ENCODE data around the gene LAMA3. TPM values are rescaled to one million over a fixed set of nuclear protein-coding genes. Genes with fewer than 3 reads are reported as not detected.

Gene LAMA3
- total RNA-seq, 1 donor from 2014 or later = 69.8 TPM

GRCh38 chr18:23900994-23901393, 211.7 kb downstream of the LAMA3 start:
- TF ChIP-seq, protein P1, sequence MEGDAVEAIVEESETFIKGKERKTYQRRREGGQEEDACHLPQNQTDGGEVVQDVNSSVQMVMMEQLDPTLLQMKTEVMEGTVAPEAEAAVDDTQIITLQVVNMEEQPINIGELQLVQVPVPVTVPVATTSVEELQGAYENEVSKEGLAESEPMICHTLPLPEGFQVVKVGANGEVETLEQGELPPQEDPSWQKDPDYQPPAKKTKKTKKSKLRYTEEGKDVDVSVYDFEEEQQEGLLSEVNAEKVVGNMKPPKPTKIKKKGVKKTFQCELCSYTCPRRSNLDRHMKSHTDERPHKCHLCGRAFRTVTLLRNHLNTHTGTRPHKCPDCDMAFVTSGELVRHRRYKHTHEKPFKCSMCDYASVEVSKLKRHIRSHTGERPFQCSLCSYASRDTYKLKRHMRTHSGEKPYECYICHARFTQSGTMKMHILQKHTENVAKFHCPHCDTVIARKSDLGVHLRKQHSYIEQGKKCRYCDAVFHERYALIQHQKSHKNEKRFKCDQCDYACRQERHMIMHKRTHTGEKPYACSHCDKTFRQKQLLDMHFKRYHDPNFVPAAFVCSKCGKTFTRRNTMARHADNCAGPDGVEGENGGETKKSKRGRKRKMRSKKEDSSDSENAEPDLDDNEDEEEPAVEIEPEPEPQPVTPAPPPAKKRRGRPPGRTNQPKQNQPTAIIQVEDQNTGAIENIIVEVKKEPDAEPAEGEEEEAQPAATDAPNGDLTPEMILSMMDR (conservative IDR thresholded peaks at IDR 0.05; ENCODE audit: low read depth, low read length) = no peak
- no peak overlapping the region for H3K4me3 ChIP-seq (ENCODE audit: low read depth, low read length)
- no peak for DNase-seq (ENCODE audit: low read depth)

DNA sequence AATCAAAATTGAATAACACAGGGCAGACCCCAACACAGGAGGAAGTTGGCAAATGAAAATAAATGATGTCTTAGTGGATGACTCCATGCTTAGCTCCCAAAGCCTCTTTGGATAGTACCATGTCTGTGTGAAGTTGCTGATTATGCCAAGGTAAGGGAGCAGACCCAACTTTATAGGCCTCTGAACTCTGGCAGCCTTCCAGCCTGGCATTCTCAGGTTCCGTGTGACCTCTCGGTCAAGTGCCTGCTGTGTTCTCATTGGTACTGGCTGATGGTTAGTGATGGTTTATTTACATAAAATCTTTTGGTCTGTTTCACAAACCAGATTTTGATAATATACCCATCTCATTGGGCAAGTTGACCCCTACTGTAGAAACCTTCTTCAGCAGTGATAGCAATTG, 213.1 kb downstream of the LAMA3 start:
- DNase-seq (ENCODE audit: low read depth) = no peak
- H3K4me3 ChIP-seq (ENCODE audit: low read depth, low read length) = no peak overlapping the region
- TF ChIP-seq, protein P1 (conservative IDR thresholded peaks at IDR 0.05; ENCODE audit: low read depth, low read length) = no peak

DNA sequence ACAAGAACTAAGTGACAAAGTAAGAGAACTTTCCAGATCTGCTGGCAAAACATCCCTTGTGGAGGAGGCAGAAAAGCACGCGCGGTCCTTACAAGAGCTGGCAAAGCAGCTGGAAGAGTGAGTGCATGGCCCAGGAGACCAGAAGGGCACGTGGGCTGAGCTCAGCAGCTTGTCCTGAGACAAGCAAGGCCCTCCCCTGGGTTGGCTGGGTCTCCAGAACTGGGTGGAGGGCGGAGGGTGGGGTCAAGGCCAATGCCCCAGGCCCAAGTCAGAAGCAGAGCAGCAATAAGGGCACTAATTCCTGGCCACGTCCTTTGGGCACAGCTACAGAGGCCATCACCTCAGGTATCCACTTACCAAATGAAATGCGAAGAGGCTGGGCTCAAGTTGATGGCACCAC, 214.7 kb downstream of the LAMA3 start:
- no peak for DNase-seq (ENCODE audit: low read depth)
- TF ChIP-seq, protein P1 (conservative IDR thresholded peaks at IDR 0.05; ENCODE audit: low read depth, low read length) = no peak
- no peak overlapping the region for H3K4me3 ChIP-seq (ENCODE audit: low read depth, low read length)

DNA sequence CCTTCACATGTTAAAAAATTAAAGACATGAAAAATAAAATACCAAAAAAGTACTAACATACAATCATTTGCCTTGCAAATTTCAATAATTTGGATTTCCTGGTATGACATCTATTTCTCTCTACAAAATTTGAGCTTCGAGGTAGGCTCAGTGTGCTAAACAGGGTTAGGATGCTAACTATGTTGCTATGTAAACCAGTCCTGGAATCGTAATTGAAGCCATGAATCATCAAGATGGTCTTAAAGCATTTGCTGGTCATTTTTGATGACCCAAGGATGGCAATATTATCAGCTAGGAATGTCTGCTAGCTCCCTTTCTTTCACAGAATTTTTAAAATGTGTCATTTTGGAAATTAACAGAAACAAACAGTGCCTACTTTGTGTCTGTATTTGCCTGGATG, 217.4 kb downstream of the LAMA3 start:
- TF ChIP-seq, protein P1 (conservative IDR thresholded peaks at IDR 0.05; ENCODE audit: low read depth, low read length) = no peak
- no peak overlapping the region for H3K4me3 ChIP-seq (ENCODE audit: low read depth, low read length)
- no peak for DNase-seq (ENCODE audit: low read depth)

DNA sequence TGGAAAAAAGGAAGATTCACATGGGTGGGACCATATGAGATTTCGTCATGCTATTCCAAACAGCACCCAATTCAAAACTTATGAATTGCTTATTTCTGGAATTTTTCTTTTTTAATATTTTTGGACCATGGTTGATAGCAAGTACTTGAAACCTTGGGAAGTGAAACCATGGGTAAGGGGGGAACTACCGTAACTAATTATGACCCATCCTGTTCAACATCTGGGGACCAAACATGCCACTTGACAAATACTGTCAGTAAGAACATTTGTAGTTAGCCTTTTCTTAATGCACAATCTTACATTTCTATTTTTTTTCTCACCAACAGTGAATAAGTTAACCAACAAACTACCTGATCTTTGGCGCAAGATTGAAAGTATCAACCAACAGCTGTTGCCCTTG, 219.6 kb downstream of the LAMA3 start:
- DNase-seq (ENCODE audit: low read depth) = no peak
- no peak overlapping the region for H3K4me3 ChIP-seq (ENCODE audit: low read depth, low read length)
- TF ChIP-seq, protein P1 (conservative IDR thresholded peaks at IDR 0.05; ENCODE audit: low read depth, low read length) = no peak

GRCh38 chr18:23910032-23910431, 220.8 kb downstream of the LAMA3 start:
- H3K4me3 ChIP-seq (ENCODE audit: low read depth, low read length) = no peak overlapping the region
- DNase-seq (ENCODE audit: low read depth) = no peak
- TF ChIP-seq, protein P1 (conservative IDR thresholded peaks at IDR 0.05; ENCODE audit: low read depth, low read length) = no peak

- H3K4me3 ChIP-seq (ENCODE audit: low read depth, low read length) = no peak overlapping the region
- TF ChIP-seq, protein P1 (conservative IDR thresholded peaks at IDR 0.05; ENCODE audit: low read depth, low read length) = no peak
- no peak for DNase-seq (ENCODE audit: low read depth)
Observed at GRCh38 chr18:23912356-23912755, 223.1 kb downstream of the LAMA3 start.
